ENCODE measurements around the gene ZNF579.
"Not testable (repeated sequence)": the region's sequence is repeated elsewhere in the genome, so short reads cannot be mapped to it uniquely, and the experiment has no call there.

Gene ZNF579

GRCh38 chr19:55536951-55537740, 43.5 kb downstream of the ZNF579 start, which contains the start of gene SBK2:
Gene SBK2 (minus strand): TSS chr19:55537133. CDS start chr19:55536294, 839 bp downstream.
- TF ChIP-seq Cebpa-rat (IDR thresholded peaks at IDR 0.05), result no peak
- no peaks in the 10 kb centered on the region for H4K20me1 ChIP-seq
- H3K4me3 ChIP-seq, result no peak within 1 kb of the TSS
- H3K9me3 ChIP-seq, result no peaks in the 10 kb centered on the region
- 0 out of 2 replicates have a peak, but pooled peaks cover 7% of the 10 kb centered on the region for H3K4me1 ChIP-seq
- no peak within 1 kb of the TSS for H3K4me2 ChIP-seq
- H3K27me3 ChIP-seq, result no peaks in the 10 kb centered on the region
- H3K9ac ChIP-seq, result no peak within 1 kb of the TSS
- peak within 1 kb of the TSS; percentile 18; the same call in 1 of the 2 replicates for H3K27ac ChIP-seq
- no peaks in the 10 kb centered on the region for H3K36me3 ChIP-seq

- Histone ChIP-seq H3K4me2 (no peak overlapping the region), H3K27me3 (no peaks in the 10 kb centered on the region)
- no peak for TF ChIP-seq Cebpa-rat (IDR thresholded peaks at IDR 0.05)
Observed at GRCh38 chr19:55536366-55536765, 44.3 kb downstream of the ZNF579 start.

GRCh38 chr19:55535965-55536350, 44.7 kb downstream of the ZNF579 start:
- Histone ChIP-seq H3K27me3 (no peaks in the 10 kb centered on the region), H3K9me3 (no peaks in the 10 kb centered on the region), H4K20me1 (no peaks in the 10 kb centered on the region), H3K27ac (0 out of 2 replicates have a peak overlapping the region, but pooled peaks have one; percentile 9), H3K4me3 (no peak overlapping the region), H3K9ac (no peak overlapping the region), H3K4me1 (peaks cover 12% of the 10 kb centered on the region; the same call in 1 of the 2 replicates), H3K4me2 (no peak overlapping the region), H3K36me3 (no peaks in the 10 kb centered on the region)
- TF ChIP-seq Cebpa-rat (IDR thresholded peaks at IDR 0.05), result no peak

More at GRCh38 chr19:55536366-55536765, 44.3 kb downstream of the ZNF579 start:
- Histone ChIP-seq H3K4me1 (peaks cover 8% of the 10 kb centered on the region; the same call in 1 of the 2 replicates), H3K27ac (no peak overlapping the region), H4K20me1 (no peaks in the 10 kb centered on the region), H3K9me3 (no peaks in the 10 kb centered on the region), H3K4me3 (no peak overlapping the region), H3K9ac (no peak overlapping the region), H3K36me3 (no peaks in the 10 kb centered on the region)

- no peak overlapping the region for H3K9ac ChIP-seq
- no peaks in the 10 kb centered on the region for H3K27me3 ChIP-seq
- H3K27ac ChIP-seq, result peak overlapping the region; percentile 9; the same call in 1 of the 2 replicates
- H4K20me1 ChIP-seq, result no peaks in the 10 kb centered on the region
- no peak overlapping the region for H3K4me2 ChIP-seq
- peaks cover 15% of the 10 kb centered on the region; the same call in 1 of the 2 replicates for H3K4me1 ChIP-seq
- H3K36me3 ChIP-seq, result no peaks in the 10 kb centered on the region
- H3K4me3 ChIP-seq, result no peak overlapping the region
- no peak for TF ChIP-seq Cebpa-rat (IDR thresholded peaks at IDR 0.05)
- no peaks in the 10 kb centered on the region for H3K9me3 ChIP-seq
Observed at GRCh38 chr19:55535173-55535964, 45.3 kb downstream of the ZNF579 start.

GRCh38 chr19:55534280-55534679, 46.4 kb downstream of the ZNF579 start:
- H3K36me3 ChIP-seq, H4K20me1 ChIP-seq, H3K9me3 ChIP-seq, H3K27me3 ChIP-seq, H3K4me2 ChIP-seq, H3K9ac ChIP-seq, H3K4me3 ChIP-seq, H3K27ac ChIP-seq: not testable (repeated sequence)
- H3K4me1 ChIP-seq, result peaks cover 24% of the 10 kb centered on the region

- Histone ChIP-seq H3K9me3 (no peaks in the 10 kb centered on the region), H3K4me3 (no peak overlapping the region), H3K27ac (peak overlapping the region; percentile 35), H4K20me1 (no peaks in the 10 kb centered on the region), H3K9ac (no peak overlapping the region), H3K4me1 (peaks cover 24% of the 10 kb centered on the region), H3K27me3 (no peaks in the 10 kb centered on the region), H3K4me2 (0 out of 2 replicates have a peak overlapping the region, but pooled peaks have one; percentile 19), H3K36me3 (no peaks in the 10 kb centered on the region)
- TF ChIP-seq Cebpa-rat (IDR thresholded peaks at IDR 0.05), result no peak
Observed at GRCh38 chr19:55530996-55531395, 49.7 kb downstream of the ZNF579 start.

- H4K20me1 ChIP-seq, result no peaks in the 10 kb centered on the region
- no peaks in the 10 kb centered on the region for H3K27me3 ChIP-seq
- H3K4me1 ChIP-seq, result peaks cover 24% of the 10 kb centered on the region
- peak overlapping the region; percentile 55 for H3K27ac ChIP-seq
- H3K4me2 ChIP-seq, result peak overlapping the region; percentile 34
- H3K36me3 ChIP-seq, result no peaks in the 10 kb centered on the region
- no peak for TF ChIP-seq Cebpa-rat (IDR thresholded peaks at IDR 0.05)
- no peaks in the 10 kb centered on the region for H3K9me3 ChIP-seq
- no peak overlapping the region for H3K9ac ChIP-seq
- no peak overlapping the region for H3K4me3 ChIP-seq
Observed at GRCh38 chr19:55529636-55530234, 50.9 kb downstream of the ZNF579 start.

GRCh38 chr19:55528030-55528803, 52.4 kb downstream of the ZNF579 start:
- H3K9me3 ChIP-seq, result no peaks in the 10 kb centered on the region
- no peak overlapping the region for H3K9ac ChIP-seq
- TF ChIP-seq Cebpa-rat (IDR thresholded peaks at IDR 0.05), result no peak
- no peaks in the 10 kb centered on the region for H3K36me3 ChIP-seq
- no peak overlapping the region for H3K4me3 ChIP-seq
- no peak overlapping the region for H3K27ac ChIP-seq
- no peaks in the 10 kb centered on the region for H3K27me3 ChIP-seq
- peaks cover 24% of the 10 kb centered on the region for H3K4me1 ChIP-seq
- no peak overlapping the region for H3K4me2 ChIP-seq
- H4K20me1 ChIP-seq, result no peaks in the 10 kb centered on the region
